Osteocyte (in vitro differentiated cells): ENCODE results near the gene MYO7B. TPM values are rescaled to one million over a fixed set of nuclear protein-coding genes. Genes with fewer than 3 reads are reported as not detected.

Source experiments
- DNase-seq: peaks from one replicate; pipeline ENCODE4 v3.0.0; 2021; ENCODE audit warnings: mixed read lengths; ENCODE audit not compliant: unreplicated experiment; ENCODE audit errors: extremely low spot score
- H3K27ac Mint-ChIP-seq: one replicate; pipeline ENCODE4 v1.8.0; 2021; ENCODE audit warnings: mild to moderate bottlenecking, mixed read lengths; ENCODE audit not compliant: unreplicated experiment
- H3K27me3 Mint-ChIP-seq: one replicate; pipeline ENCODE4 v1.8.0; 2021; ENCODE audit warnings: mixed read lengths; ENCODE audit not compliant: unreplicated experiment
- H3K36me3 Mint-ChIP-seq: one replicate; pipeline ENCODE4 v1.8.0; 2021; ENCODE audit warnings: mixed read lengths; ENCODE audit not compliant: unreplicated experiment
- H3K4me1 Mint-ChIP-seq: one replicate; pipeline ENCODE4 v1.8.0; 2021; ENCODE audit warnings: mixed read lengths; ENCODE audit not compliant: unreplicated experiment
- H3K4me3 Mint-ChIP-seq: one replicate; pipeline ENCODE4 v1.8.0; 2021; ENCODE audit warnings: mild to moderate bottlenecking, moderate library complexity, mixed read lengths; ENCODE audit not compliant: unreplicated experiment
- H3K9me3 Mint-ChIP-seq: one replicate; pipeline ENCODE4 v1.8.0; 2021; ENCODE audit warnings: mixed read lengths; ENCODE audit not compliant: unreplicated experiment
- total RNA-seq: library from RNA; stranded (reverse); gene quantifications from 2 replicates; pipeline ENCODE4 v1.2.1, GENCODE V29; 2021
- TF ChIP-seq, protein P1 (sequence below): fragments of 200-600 bp; sonication (generic); IDR thresholded peaks from 2 replicates; pipeline ENCODE4 v1.5.0; 2021; ENCODE audit warnings: antibody characterized with exemption, mild to moderate bottlenecking, moderate library complexity

The MYO7B gene
- total RNA-seq, 1 donor from 2014 or later = not detected

DNA sequence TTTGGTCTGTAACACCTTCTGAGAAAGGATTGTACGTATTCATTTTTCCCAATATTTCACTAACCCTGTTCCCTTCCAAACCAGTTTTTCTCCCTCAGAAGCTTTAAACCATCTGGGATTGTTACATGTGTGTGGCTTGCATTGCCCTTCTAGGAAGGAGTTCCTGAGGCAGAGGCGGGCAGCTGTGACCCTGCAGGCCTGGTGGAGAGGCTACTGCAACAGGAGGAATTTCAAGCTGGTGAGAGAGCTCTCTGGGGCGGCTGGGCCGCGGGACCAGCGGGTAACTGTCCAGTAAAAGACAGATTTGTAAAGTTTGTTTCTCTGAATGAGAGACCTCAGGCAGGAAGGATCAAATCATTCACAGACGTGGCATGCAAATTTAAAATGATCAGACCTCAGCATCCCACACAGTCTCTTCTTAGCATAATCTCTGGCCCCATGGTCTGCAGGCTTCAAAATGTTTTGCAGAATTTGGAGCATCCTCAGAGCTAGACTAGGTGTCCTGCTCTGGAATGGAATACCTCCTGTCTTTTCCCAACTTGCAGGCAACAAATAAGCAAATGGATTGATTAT lies 70.3 kb downstream of the MYO7B start:
- H3K36me3 Mint-ChIP-seq = no peaks in the 10 kb centered on the region
- H3K9me3 Mint-ChIP-seq = peaks cover 6% of the 10 kb centered on the region
- TF ChIP-seq, protein P1, sequence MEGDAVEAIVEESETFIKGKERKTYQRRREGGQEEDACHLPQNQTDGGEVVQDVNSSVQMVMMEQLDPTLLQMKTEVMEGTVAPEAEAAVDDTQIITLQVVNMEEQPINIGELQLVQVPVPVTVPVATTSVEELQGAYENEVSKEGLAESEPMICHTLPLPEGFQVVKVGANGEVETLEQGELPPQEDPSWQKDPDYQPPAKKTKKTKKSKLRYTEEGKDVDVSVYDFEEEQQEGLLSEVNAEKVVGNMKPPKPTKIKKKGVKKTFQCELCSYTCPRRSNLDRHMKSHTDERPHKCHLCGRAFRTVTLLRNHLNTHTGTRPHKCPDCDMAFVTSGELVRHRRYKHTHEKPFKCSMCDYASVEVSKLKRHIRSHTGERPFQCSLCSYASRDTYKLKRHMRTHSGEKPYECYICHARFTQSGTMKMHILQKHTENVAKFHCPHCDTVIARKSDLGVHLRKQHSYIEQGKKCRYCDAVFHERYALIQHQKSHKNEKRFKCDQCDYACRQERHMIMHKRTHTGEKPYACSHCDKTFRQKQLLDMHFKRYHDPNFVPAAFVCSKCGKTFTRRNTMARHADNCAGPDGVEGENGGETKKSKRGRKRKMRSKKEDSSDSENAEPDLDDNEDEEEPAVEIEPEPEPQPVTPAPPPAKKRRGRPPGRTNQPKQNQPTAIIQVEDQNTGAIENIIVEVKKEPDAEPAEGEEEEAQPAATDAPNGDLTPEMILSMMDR = no peak
- H3K27ac Mint-ChIP-seq = no peak overlapping the region
- no peaks in the 10 kb centered on the region for H3K27me3 Mint-ChIP-seq
- H3K4me1 Mint-ChIP-seq = peaks cover 10% of the 10 kb centered on the region
- DNase-seq = peak; percentile 76
- H3K4me3 Mint-ChIP-seq = no peak overlapping the region

DNA sequence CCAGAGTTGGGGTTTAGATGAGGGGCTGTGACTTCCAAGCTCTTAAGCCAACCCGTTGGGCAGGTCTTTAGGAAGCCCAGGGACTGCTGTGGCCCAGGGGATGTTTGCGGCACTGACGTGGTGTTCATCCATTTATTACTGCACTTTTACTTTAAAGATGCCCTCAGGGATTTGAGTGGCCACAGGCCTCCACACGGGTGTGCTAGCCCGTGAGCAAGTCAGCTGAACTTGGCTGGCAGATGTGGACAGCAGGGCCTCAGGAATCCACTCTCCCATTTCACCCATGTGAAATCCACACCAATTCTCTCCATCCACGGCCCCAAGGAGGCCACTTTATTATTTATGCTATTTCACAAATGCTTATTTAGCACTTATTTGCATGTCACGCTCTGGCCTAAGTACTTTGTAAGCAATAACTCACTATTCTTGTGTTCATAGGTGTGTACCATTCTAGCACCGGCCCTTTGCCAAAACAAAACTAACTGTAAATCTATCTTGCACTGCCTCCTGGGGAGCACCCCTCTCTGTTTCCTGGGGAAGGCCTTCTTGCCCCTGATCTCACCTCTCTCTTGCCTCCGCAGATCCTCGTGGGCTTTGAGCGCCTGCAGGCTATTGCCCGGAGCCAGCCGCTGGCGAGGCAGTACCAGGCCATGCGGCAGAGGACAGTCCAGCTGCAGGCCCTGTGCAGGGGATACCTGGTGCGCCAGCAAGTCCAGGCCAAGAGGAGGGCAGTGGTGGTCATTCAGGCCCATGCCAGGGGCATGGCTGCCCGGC lies 71.3 kb downstream of the MYO7B start:
- DNase-seq = no peak
- peaks cover 10% of the 10 kb centered on the region for H3K4me1 Mint-ChIP-seq
- TF ChIP-seq, protein P1 = no peak

DNA sequence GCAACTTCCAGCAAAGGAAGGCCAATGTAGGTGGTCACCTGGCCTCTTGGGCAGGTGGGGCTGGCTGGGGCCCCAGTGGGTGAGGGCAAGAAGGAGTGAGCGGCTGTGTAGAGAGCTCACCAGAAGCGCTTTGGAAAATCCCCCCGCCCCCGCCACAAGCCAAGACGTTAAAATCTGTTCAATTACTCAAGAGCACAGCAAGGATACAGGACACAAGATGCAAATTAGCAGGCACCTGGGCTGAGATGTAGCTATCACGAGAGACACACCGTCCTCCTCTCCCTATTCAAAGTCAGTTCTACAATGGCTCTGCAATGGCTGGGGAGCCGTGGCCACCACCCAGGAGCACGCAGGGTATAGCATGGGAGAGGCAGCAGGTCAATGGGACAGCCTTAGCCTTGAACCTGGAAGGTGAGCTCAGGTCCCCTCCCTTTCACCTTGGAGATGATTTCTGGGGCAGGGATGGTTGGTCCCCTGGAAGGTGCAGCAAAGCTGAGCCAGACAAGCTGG lies 72.0 kb downstream of the MYO7B start:
- TF ChIP-seq, protein P1 = no peak
- H3K36me3 Mint-ChIP-seq = no peaks in the 10 kb centered on the region

More for the DNA sequence above, 71.3 kb downstream of the MYO7B start:
- no peak overlapping the region for H3K27ac Mint-ChIP-seq
- no peak overlapping the region for H3K4me3 Mint-ChIP-seq
- no peaks in the 10 kb centered on the region for H3K9me3 Mint-ChIP-seq
- no peaks in the 10 kb centered on the region for H3K36me3 Mint-ChIP-seq
- no peaks in the 10 kb centered on the region for H3K27me3 Mint-ChIP-seq

DNA sequence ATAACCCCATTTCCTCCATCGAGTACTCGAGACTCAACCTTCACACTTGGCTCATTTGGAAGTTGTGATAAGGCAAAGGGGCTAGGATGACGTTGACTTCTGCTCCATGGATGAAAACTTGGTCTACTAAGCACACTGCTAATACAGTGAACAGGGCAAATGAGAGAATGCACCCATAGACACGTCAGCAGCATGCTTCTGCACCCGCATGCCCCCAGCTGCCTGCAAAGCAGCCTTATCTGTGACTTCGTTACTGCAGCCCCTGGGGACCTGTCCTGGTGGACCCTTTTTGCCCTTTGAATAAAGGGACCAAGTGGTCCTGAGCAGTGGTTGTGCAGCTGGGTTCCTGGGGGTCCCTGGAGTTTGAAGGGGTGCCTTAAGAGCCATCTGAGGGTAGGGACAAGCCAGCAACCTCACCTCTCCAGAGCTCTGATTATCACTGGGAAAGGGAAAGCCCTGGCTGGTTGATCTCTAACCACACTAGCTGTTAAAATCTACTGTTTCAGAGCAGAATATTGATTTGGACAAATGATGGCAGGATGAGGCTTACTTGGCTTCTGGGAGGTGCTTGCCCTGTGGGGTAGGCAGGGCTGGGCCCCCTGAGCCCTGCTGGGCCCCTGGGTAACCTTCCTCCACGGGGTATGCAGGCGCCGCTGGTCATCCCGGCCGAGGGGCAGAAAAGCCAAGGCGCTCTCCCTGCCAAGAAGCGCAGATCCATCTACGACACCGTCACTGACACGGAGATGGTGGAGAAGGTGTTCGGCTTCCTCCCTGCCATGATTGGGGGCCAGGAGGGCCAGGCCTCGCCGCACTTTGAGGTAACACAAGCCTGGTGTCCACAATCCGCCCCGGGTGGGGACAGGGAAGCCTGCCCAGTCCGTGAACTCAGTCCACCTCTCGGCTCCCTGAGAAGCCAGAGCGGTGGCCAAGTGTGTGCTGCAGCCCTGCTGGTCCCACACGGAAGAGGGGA lies 72.9 kb downstream of the MYO7B start:
- no peak overlapping the region for H3K4me3 Mint-ChIP-seq
- DNase-seq = peak; percentile 46
- H3K27me3 Mint-ChIP-seq = no peaks in the 10 kb centered on the region
- no peak overlapping the region for H3K27ac Mint-ChIP-seq
- peaks cover 5% of the 10 kb centered on the region for H3K9me3 Mint-ChIP-seq
- peaks cover 10% of the 10 kb centered on the region for H3K4me1 Mint-ChIP-seq
- TF ChIP-seq, protein P1 = no peak
- peaks cover 3% of the 10 kb centered on the region for H3K36me3 Mint-ChIP-seq

More for the DNA sequence above, 72.0 kb downstream of the MYO7B start:
- Mint-ChIP-seq H3K9me3 (no peaks in the 10 kb centered on the region), H3K4me3 (no peak overlapping the region), H3K27me3 (no peaks in the 10 kb centered on the region), H3K4me1 (peaks cover 10% of the 10 kb centered on the region), H3K27ac (no peak overlapping the region)
- DNase-seq = peak; percentile 81
